ENCODE measurements around the gene DOCK10.

- TF ChIP-seq, protein P1, sequence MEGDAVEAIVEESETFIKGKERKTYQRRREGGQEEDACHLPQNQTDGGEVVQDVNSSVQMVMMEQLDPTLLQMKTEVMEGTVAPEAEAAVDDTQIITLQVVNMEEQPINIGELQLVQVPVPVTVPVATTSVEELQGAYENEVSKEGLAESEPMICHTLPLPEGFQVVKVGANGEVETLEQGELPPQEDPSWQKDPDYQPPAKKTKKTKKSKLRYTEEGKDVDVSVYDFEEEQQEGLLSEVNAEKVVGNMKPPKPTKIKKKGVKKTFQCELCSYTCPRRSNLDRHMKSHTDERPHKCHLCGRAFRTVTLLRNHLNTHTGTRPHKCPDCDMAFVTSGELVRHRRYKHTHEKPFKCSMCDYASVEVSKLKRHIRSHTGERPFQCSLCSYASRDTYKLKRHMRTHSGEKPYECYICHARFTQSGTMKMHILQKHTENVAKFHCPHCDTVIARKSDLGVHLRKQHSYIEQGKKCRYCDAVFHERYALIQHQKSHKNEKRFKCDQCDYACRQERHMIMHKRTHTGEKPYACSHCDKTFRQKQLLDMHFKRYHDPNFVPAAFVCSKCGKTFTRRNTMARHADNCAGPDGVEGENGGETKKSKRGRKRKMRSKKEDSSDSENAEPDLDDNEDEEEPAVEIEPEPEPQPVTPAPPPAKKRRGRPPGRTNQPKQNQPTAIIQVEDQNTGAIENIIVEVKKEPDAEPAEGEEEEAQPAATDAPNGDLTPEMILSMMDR (IDR thresholded peaks at IDR 0.05) = no peak
- no peak for TF ChIP-seq POLR2A (IDR thresholded peaks at IDR 0.05)
These were observed 82.7 kb downstream of the DOCK10 start for GRCh38 chr2:224959556-224959955.

All from heart left ventricle (tissue), 13 donors.